Measurements from ENCODE around the gene HAAO.
"Not testable (repeated sequence)": the region's sequence is repeated elsewhere in the genome, so short reads cannot be mapped to it uniquely, and the experiment has no call there.

HAAO gene

GRCh38 chr2:42752314-42752713 is 40.1 kb downstream of the HAAO start:
- Histone ChIP-seq H3K4me3 (ENCODE audit: low read depth in 1 of 2, low read length in 2 of 2) (no peak overlapping the region), H3K9ac (ENCODE audit: low read depth in 1 of 2, low read length in 2 of 2) (no peak overlapping the region), H3K4me1 (ENCODE audit: control insufficient read depth in 1 of 2, insufficient read depth in 2 of 2, low read length in 2 of 2) (peaks cover 6 to 18% of the 10 kb centered on the region in 2 donors), H3K9me3 (ENCODE audit: control insufficient read depth in 1 of 2, low read length in 2 of 2) (no peaks in the 10 kb centered on the region), H3K27ac (ENCODE audit: low read depth, low read length) (no peak overlapping the region), H3K27me3 (ENCODE audit: control insufficient read depth in 1 of 2, insufficient read depth in 2 of 2, low read length in 2 of 2) (no peaks in the 10 kb centered on the region), H3K36me3 (ENCODE audit: control insufficient read depth in 1 of 2, insufficient read depth in 2 of 2, low read length in 2 of 2) (peaks cover 0 to 2% of the 10 kb centered on the region in 2 donors)

- Histone ChIP-seq H3K27me3 (ENCODE audit: control insufficient read depth in 1 of 2, insufficient read depth in 2 of 2, low read length in 2 of 2) (no peaks in the 10 kb centered on the region), H3K9ac (ENCODE audit: low read depth in 1 of 2, low read length in 2 of 2) (no peak overlapping the region), H3K4me1 (ENCODE audit: control insufficient read depth in 1 of 2, insufficient read depth in 2 of 2, low read length in 2 of 2) (peaks cover 6 to 15% of the 10 kb centered on the region in 2 donors), H3K27ac (ENCODE audit: low read depth, low read length) (no peak overlapping the region), H3K9me3 (ENCODE audit: control insufficient read depth in 1 of 2, low read length in 2 of 2) (no peaks in the 10 kb centered on the region), H3K4me3 (ENCODE audit: low read depth in 1 of 2, low read length in 2 of 2) (no peak overlapping the region), H3K36me3 (ENCODE audit: control insufficient read depth in 1 of 2, insufficient read depth in 2 of 2, low read length in 2 of 2) (peaks cover 0 to 2% of the 10 kb centered on the region in 2 donors)
These were observed 43.5 kb downstream of the HAAO start for GRCh38 chr2:42748840-42749239.

GRCh38 chr2:42747422-42747821 is 45.0 kb downstream of the HAAO start:
- Histone ChIP-seq H3K27me3 (ENCODE audit: control insufficient read depth in 1 of 2, insufficient read depth in 2 of 2, low read length in 2 of 2) (no peaks in the 10 kb centered on the region), H3K4me3 (ENCODE audit: low read depth in 1 of 2, low read length in 2 of 2) (no peak overlapping the region), H3K9ac (ENCODE audit: low read depth in 1 of 2, low read length in 2 of 2) (no peak overlapping the region), H3K9me3 (ENCODE audit: control insufficient read depth in 1 of 2, low read length in 2 of 2) (no peaks in the 10 kb centered on the region), H3K27ac (ENCODE audit: low read depth, low read length) (no peak overlapping the region), H3K4me1 (ENCODE audit: control insufficient read depth in 1 of 2, insufficient read depth in 2 of 2, low read length in 2 of 2) (peaks cover 4 to 5% of the 10 kb centered on the region in 2 donors), H3K36me3 (ENCODE audit: control insufficient read depth in 1 of 2, insufficient read depth in 2 of 2, low read length in 2 of 2) (no peaks in the 10 kb centered on the region)

GRCh38 chr2:42744545-42745082 is 47.8 kb downstream of the HAAO start:
- no peaks in the 10 kb centered on the region for H3K27me3 ChIP-seq (ENCODE audit: control insufficient read depth in 1 of 2, insufficient read depth in 2 of 2, low read length in 2 of 2)
- H3K36me3 ChIP-seq (ENCODE audit: control insufficient read depth in 1 of 2, insufficient read depth in 2 of 2, low read length in 2 of 2): no peaks in the 10 kb centered on the region
- no peak overlapping the region for H3K4me3 ChIP-seq (ENCODE audit: low read depth in 1 of 2, low read length in 2 of 2)
- H3K27ac ChIP-seq (ENCODE audit: low read depth, low read length): no peak overlapping the region
- no peak overlapping the region for H3K9ac ChIP-seq (ENCODE audit: low read depth in 1 of 2, low read length in 2 of 2)
- no peaks in the 10 kb centered on the region for H3K9me3 ChIP-seq (ENCODE audit: control insufficient read depth in 1 of 2, low read length in 2 of 2)
- H3K4me1 ChIP-seq (ENCODE audit: control insufficient read depth in 1 of 2, insufficient read depth in 2 of 2, low read length in 2 of 2): peaks cover 0 to 5% of the 10 kb centered on the region in 2 donors

DNA sequence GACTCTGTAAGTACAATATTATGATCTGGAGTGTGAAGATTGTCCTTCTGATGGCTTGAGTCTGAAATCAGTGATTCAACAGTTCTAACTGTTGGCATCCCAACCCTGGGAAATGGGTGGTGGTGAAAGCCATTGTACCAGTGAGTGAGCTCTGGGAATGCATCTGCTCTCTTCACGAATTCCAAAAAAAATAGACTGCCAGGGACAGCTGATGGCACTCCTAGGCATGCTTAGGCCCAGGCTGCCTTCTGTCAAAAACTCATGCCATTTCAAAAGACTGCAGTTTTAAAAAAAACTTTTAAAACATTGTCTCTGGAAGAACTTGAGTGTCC is 48.8 kb downstream of the HAAO start:
- peaks cover 0 to 5% of the 10 kb centered on the region in 2 donors for H3K4me1 ChIP-seq (ENCODE audit: control insufficient read depth in 1 of 2, insufficient read depth in 2 of 2, low read length in 2 of 2)
- no peaks in the 10 kb centered on the region for H3K9me3 ChIP-seq (ENCODE audit: control insufficient read depth in 1 of 2, low read length in 2 of 2)
- H3K4me3 ChIP-seq (ENCODE audit: low read depth in 1 of 2, low read length in 2 of 2): no peak overlapping the region
- no peaks in the 10 kb centered on the region for H3K36me3 ChIP-seq (ENCODE audit: control insufficient read depth in 1 of 2, insufficient read depth in 2 of 2, low read length in 2 of 2)
- no peaks in the 10 kb centered on the region for H3K27me3 ChIP-seq (ENCODE audit: control insufficient read depth in 1 of 2, insufficient read depth in 2 of 2, low read length in 2 of 2)
- no peak overlapping the region for H3K9ac ChIP-seq (ENCODE audit: low read depth in 1 of 2, low read length in 2 of 2)
- no peak overlapping the region for H3K27ac ChIP-seq (ENCODE audit: low read depth, low read length)

DNA sequence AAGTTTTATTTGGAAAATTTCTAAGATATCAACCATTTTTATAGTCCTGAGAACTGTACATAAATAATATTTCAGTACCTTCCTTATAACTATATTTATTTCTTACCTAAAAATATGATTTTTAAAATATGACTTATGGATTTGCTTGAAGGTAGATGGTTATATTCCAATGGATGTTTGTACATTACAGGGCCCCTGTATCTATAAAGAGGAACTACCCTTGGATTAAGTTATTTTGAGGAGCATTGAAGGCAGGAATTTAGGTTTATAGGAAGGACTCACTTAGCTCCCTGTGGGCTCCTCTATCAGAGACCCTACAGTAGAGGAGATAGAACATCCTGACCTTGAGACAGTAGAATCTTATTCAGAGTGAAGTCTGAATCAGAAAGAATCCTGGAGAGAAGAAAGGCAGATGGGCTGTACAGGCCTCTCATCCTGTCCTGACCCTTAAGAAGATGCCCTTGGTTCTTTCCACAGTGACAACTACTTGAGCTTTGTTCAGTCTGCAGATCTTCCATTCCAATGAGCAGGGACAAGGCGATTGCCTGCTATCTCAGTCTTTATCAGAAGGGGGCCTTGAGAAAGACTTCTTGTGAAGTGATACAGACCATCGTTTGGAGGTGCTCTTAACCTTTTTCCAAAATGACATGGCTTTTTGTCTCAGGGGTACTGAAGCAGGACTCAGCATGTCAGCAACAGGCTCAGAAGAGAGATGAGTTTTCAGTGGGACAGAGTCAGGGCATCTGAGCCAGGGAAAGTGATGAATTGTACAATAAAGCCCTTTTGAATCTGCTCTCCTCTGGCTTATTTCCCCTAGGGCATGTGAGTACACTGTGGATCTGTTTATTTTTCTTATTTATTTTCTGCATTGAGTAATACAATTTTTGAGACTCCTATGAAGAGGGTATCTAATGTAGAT is 49.4 kb downstream of the HAAO start:
- Histone ChIP-seq H3K9me3 (ENCODE audit: control insufficient read depth in 1 of 2, low read length in 2 of 2) (no peaks in the 10 kb centered on the region), H3K9ac (ENCODE audit: low read depth in 1 of 2, low read length in 2 of 2) (no peak overlapping the region), H3K36me3 (ENCODE audit: control insufficient read depth in 1 of 2, insufficient read depth in 2 of 2, low read length in 2 of 2) (peaks cover 0 to 2% of the 10 kb centered on the region in 2 donors), H3K27me3 (ENCODE audit: control insufficient read depth in 1 of 2, insufficient read depth in 2 of 2, low read length in 2 of 2) (no peaks in the 10 kb centered on the region), H3K4me3 (ENCODE audit: low read depth in 1 of 2, low read length in 2 of 2) (no peak overlapping the region), H3K4me1 (ENCODE audit: control insufficient read depth in 1 of 2, insufficient read depth in 2 of 2, low read length in 2 of 2) (peaks cover 0 to 5% of the 10 kb centered on the region in 2 donors), H3K27ac (ENCODE audit: low read depth, low read length) (no peak overlapping the region)

GRCh38 chr2:42741140-42741539 is 51.2 kb downstream of the HAAO start:
- peaks cover 0 to 5% of the 10 kb centered on the region in 2 donors for H3K4me1 ChIP-seq (ENCODE audit: control insufficient read depth in 1 of 2, insufficient read depth in 2 of 2, low read length in 2 of 2)
- H3K36me3 ChIP-seq (ENCODE audit: control insufficient read depth in 1 of 2, insufficient read depth in 2 of 2, low read length in 2 of 2): peaks cover 4 to 12% of the 10 kb centered on the region in 2 donors
- H3K27me3 ChIP-seq (ENCODE audit: control insufficient read depth in 1 of 2, insufficient read depth in 2 of 2, low read length in 2 of 2): no peaks in the 10 kb centered on the region
- no peak overlapping the region for H3K9ac ChIP-seq (ENCODE audit: low read depth in 1 of 2, low read length in 2 of 2)
- no peak overlapping the region for H3K27ac ChIP-seq (ENCODE audit: low read depth, low read length)
- H3K9me3 ChIP-seq (ENCODE audit: control insufficient read depth in 1 of 2, low read length in 2 of 2): no peaks in the 10 kb centered on the region
- no peak overlapping the region for H3K4me3 ChIP-seq (ENCODE audit: low read depth in 1 of 2, low read length in 2 of 2)

DNA sequence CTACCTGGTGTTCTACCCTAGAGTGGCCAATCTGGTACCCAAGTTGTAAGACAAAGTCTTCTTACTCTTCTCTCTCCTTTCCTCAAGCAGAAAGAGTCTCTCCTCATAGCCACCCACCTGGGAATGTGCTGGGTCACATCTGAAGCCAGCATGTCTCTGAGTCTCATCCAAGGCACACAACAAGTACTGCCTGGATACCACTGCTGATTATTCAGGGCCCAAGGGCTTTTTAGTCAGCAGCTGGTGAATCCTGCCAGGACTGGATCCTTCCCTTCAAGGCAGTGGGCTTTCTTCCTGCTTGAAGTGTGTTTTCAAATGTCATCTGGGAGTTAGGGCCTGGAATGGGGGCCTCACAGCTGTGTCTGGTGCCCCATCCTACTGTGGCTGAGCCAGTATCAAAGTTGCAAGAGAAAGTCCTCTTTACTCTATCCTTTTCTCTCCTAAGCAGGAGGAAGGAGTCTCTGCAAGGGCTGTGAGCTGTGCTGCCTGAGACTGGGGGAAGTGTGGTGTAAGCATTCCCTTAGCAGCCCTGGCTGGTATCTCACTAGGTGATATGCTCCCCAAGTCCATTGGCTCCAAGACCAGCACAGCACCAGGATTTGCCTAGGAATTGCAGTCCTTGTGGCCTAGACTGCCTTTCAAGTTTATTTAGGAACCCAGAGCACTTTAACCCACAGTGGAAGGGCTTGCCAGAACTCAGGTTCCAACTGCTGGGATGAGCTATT is 55.6 kb downstream of the HAAO start:
- Histone ChIP-seq H3K27me3 (ENCODE audit: control insufficient read depth in 1 of 2, insufficient read depth in 2 of 2, low read length in 2 of 2) (no peaks in the 10 kb centered on the region), H3K9ac (ENCODE audit: low read depth in 1 of 2, low read length in 2 of 2) (no peak overlapping the region), H3K4me3 (ENCODE audit: low read depth in 1 of 2, low read length in 2 of 2) (no peak overlapping the region), H3K9me3 (ENCODE audit: control insufficient read depth in 1 of 2, low read length in 2 of 2) (peaks cover 7 to 11% of the 10 kb centered on the region in 2 donors), H3K36me3 (ENCODE audit: control insufficient read depth in 1 of 2, insufficient read depth in 2 of 2, low read length in 2 of 2) (peaks cover 4 to 12% of the 10 kb centered on the region in 2 donors), H3K4me1 (ENCODE audit: control insufficient read depth in 1 of 2, insufficient read depth in 2 of 2, low read length in 2 of 2) (peaks cover 0 to 5% of the 10 kb centered on the region in 2 donors), H3K27ac (ENCODE audit: low read depth, low read length) (no peak overlapping the region)

- peaks cover 4 to 12% of the 10 kb centered on the region in 2 donors for H3K36me3 ChIP-seq (ENCODE audit: control insufficient read depth in 1 of 2, insufficient read depth in 2 of 2, low read length in 2 of 2)
- H3K9ac ChIP-seq (ENCODE audit: low read depth in 1 of 2, low read length in 2 of 2): no peak overlapping the region
- peaks cover 7 to 17% of the 10 kb centered on the region in 2 donors for H3K9me3 ChIP-seq (ENCODE audit: control insufficient read depth in 1 of 2, low read length in 2 of 2)
- no peak overlapping the region for H3K4me3 ChIP-seq (ENCODE audit: low read depth in 1 of 2, low read length in 2 of 2)
- H3K27ac ChIP-seq (ENCODE audit: low read depth, low read length): no peak overlapping the region
- H3K27me3 ChIP-seq (ENCODE audit: control insufficient read depth in 1 of 2, insufficient read depth in 2 of 2, low read length in 2 of 2): no peaks in the 10 kb centered on the region
- no peaks in the 10 kb centered on the region for H3K4me1 ChIP-seq (ENCODE audit: control insufficient read depth in 1 of 2, insufficient read depth in 2 of 2, low read length in 2 of 2)
These were observed 58.5 kb downstream of the HAAO start for GRCh38 chr2:42733852-42734251.

GRCh38 chr2:42731316-42731715 is 61.1 kb downstream of the HAAO start:
- not testable (repeated sequence) for H3K4me1 ChIP-seq (ENCODE audit: control insufficient read depth in 1 of 2, insufficient read depth in 2 of 2, low read length in 2 of 2); H3K9ac ChIP-seq (ENCODE audit: low read depth in 1 of 2, low read length in 2 of 2); H3K27ac ChIP-seq (ENCODE audit: low read depth, low read length); H3K4me3 ChIP-seq (ENCODE audit: low read depth in 1 of 2, low read length in 2 of 2); H3K36me3 ChIP-seq (ENCODE audit: control insufficient read depth in 1 of 2, insufficient read depth in 2 of 2, low read length in 2 of 2); H3K27me3 ChIP-seq (ENCODE audit: control insufficient read depth in 1 of 2, insufficient read depth in 2 of 2, low read length in 2 of 2)
- peaks cover 7 to 17% of the 10 kb centered on the region in 2 donors for H3K9me3 ChIP-seq (ENCODE audit: control insufficient read depth in 1 of 2, low read length in 2 of 2)
